Urothelium cell line (cell line): Measurements from ENCODE around the gene VPS37D.

ENCODE experiments used
- DNase-seq: peaks from one replicate; pipeline ENCODE4 v3.0.0; 2011; ENCODE audit warnings: low spot score, mixed read lengths
- FAIRE-seq: peaks from 2 replicates; lab custom pipeline; 2011; peaks lifted over from hg19 to GRCh38; lab: Jason Lieb, UNC

The VPS37D gene

DNA sequence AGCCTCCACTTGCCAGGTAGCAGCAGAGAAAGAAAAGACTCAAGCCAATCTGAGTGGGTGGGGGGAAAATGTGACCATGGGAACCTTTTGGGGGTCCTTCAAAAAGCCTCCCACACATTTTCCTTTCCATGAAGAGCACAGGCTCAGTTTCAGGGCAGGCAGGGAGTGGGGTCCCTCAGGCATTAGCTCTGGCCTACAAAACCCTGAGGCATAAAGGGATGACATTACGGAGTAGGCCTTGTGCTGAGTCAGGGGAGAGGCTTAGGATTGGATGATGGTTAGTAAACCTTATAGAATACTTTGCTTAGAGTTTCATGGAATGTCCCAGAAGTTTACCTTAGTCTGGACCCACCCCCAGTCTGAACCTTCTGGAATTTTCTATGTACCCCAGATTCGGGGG is 12.1 kb downstream of the VPS37D start:
- DNase-seq (no peak), FAIRE-seq (no peak)

DNA sequence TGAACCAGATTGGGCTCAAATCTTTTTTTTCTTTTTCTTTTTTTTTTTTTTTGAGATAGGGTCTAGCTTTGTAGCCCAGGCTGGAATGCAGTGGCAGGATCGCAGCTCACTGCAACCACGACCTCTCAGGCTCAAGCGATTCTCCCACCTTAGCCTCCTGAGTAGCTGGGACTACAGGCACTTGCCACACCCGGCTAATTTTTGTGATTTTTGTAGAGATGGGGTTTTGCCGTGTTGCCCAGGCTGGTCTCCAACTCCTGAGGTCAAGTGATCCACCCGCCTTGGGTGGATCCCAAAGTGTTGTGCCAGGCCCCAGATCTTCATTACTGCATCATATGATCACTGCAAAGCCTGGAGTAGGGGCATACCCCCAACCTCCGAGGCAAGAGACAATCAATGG is 12.9 kb downstream of the VPS37D start:
- no peak for DNase-seq
- FAIRE-seq: no peak

DNA sequence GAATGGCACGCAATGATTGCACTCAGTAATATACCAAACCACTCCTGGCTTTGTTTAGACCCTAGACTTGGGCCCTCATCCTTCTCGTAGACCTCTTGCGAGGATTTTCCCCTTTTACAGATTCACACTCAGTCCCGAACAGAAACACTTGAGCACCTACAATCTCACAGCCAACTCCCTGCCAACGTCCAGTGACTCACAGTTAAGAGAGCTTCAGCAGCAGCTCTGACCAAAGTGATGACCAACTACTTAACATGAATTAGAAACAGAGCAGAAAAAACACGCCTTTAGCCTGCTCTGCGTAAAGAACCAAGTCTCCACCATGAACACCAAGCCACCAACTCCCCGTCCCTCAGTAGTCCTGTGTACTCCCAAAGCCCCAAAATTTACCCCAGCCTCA is 13.4 kb downstream of the VPS37D start:
- DNase-seq (no peak), FAIRE-seq (no peak)

- FAIRE-seq: no peak
- DNase-seq: no peak
Measured at GRCh38 chr7:73682745-73683055, 15.1 kb downstream of the VPS37D start.

DNA sequence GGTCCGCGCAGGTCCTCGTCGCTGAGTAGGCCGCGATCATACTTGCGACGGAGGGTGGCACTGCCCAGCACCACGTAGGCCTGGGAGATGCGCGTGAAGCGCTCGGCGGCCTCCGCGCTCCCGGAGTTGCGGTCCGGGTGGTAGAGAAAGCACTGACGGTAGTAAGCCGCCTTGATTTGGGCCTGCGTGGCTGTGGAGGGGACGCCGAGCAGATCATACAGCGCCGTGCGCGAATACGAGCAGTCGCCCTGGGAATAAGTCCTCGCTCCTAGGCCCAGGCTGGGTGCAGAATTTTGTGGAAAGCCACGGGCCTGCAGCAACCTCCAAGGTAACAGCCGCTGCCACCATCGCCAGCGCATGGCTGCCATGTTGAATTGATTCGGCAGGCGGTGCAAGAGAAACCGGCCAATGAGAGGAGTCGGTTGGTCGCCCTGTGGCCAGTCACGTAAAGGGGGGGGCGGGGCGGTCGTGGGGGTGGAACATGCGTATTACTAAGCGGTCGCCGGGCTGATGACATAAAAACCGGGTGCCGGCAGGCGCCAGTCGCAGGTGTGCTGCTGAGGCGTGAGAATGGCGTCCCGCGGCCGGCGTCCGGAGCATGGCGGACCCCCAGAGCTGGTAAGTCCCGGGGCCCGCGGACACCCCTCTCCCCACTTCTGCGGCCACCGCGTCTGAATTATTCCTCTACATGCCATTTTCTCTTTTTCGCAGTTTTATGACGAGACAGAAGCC is 15.6 kb downstream of the VPS37D start, which contains the start of the genes BUD23 and DNAJC30:
Gene BUD23 (plus strand): TSS at position 542 of the 732 bp plus-strand sequence. CDS start 29 bp downstream, at position 571.
Gene DNAJC30 (minus strand): TSS at position 398 of the 732 bp plus-strand sequence. CDS start 30 bp downstream, at position 368.
- peak; percentile 17 for FAIRE-seq

GRCh38 chr7:73683788-73684693 is 16.4 kb downstream of the VPS37D start:
- no peak for FAIRE-seq
- DNase-seq: no peak

More for the DNA sequence above, 15.6 kb downstream of the VPS37D start, which contains the start of the genes BUD23 and DNAJC30:
- peak; percentile 98 for DNase-seq

DNA sequence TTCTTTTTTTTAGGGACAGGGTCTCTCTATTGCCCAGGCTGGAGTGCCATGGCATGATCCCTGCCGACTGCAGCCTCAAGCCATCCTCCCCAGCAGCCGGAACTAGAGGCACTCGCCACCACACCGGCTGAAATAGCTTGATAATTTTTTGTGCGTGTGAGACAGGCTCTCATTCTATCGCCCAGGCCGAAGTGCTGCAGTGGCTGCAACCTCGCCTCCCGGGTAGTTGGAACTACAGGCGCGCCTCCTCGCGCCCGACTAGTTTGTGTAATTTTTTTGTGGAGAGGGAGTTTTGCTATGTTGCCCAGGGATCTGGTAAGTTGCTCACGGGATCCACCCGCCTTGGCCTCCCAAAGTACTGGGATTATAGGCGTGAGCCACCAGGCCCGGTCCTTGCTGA is 17.7 kb downstream of the VPS37D start:
- FAIRE-seq (no peak), DNase-seq (no peak)

DNA sequence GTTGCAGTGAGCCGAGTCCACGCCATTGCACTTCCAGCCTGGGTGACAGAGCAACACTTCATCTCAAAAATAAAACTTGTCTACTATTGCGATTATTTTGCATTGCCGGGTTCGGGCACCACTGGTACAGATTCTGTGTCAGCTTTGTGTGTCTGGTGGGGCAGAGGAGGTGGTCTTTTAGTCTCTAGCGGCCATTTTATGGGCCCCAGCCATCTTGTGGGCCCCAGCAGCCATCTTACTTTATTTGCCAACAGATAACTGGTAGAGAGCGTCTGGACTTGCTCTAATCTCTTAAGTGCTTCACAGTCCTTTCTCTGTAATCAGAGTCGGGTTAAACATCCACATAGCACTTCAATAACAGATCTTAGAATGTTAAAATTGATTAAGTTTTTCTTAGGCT is 20.7 kb downstream of the VPS37D start:
- DNase-seq (no peak), FAIRE-seq (no peak)

GRCh38 chr7:73690646-73691045 is 23.0 kb downstream of the VPS37D start:
- FAIRE-seq: no peak
- no peak for DNase-seq

- DNase-seq (no peak), FAIRE-seq (no peak)
Measured at GRCh38 chr7:73696372-73696771, 28.7 kb downstream of the VPS37D start.

DNA sequence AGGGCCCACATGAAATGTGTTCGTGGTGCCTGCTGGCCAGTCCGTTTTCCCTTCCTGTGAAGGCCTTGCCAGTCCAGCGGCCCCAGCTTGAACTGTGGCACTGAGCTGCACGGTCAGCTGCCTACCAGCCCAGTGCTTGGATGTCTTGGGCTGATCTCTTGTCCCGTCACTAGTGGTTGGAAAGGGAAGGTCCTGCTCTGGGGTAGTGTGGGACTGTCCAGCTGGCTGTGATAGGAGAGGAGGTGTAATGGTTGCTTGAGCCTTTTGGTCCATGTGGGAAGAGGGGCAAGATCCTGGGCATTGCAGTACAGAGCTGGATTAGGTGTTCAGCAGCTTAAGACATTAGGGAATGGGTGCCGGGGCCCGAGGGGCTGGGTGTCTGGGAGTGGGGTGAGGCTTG is 30.8 kb downstream of the VPS37D start:
- DNase-seq: no peak
- no peak for FAIRE-seq

- DNase-seq: no peak
- FAIRE-seq: no peak
Measured at GRCh38 chr7:73699370-73700068, 31.9 kb downstream of the VPS37D start.

DNA sequence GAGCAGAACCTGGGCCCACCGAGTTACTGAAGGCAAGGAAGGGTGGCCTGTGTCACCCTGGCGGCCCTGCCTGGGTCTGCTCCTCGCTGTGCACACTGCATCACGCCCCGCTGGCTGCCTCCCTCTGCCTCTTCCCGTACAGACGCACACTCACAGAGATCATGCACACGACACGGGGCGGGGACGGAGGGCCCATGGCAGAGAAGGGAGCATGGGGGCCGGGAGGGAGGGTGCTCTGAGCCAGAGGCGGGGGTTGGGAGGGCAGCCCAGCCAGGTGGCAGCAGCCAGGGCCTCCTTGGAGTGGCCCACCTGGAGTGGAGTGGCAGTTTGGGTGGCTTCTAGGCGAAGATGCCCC is 32.4 kb downstream of the VPS37D start:
- FAIRE-seq: no peak
- no peak for DNase-seq

- FAIRE-seq (no peak), DNase-seq (no peak)
Measured at GRCh38 chr7:73700581-73701134, 33.0 kb downstream of the VPS37D start.

DNA sequence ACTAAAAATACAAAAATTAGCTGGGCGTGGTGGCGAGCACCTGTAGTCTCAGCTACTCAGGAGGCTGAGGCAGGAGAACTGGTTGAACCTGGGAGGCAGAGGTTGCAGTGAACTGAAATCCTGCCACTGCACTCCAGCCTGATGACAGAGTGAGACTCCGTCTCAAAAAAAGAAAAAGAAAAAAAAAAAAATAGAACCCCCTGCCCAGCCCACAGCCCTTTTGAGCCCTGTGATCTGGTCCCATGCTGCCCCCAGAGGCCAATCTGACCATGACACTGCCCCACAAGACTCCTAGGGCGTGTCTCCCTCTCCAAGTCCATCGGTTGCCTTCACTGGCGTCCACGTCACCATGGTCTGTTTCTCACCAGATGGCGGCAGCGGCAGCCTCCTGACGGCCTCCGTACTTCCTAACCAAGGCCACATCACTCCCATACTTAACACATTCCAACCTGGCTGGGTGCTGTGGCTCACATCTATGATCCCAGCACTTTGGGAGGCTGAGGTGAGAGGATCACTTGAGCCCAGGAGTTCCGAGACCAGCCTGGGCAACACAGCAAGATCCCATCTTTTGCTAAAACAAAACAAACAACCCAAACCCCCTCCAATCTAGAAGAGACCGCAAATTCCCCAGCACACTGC is 33.8 kb downstream of the VPS37D start:
- FAIRE-seq: no peak
- DNase-seq: peak; percentile 64

DNA sequence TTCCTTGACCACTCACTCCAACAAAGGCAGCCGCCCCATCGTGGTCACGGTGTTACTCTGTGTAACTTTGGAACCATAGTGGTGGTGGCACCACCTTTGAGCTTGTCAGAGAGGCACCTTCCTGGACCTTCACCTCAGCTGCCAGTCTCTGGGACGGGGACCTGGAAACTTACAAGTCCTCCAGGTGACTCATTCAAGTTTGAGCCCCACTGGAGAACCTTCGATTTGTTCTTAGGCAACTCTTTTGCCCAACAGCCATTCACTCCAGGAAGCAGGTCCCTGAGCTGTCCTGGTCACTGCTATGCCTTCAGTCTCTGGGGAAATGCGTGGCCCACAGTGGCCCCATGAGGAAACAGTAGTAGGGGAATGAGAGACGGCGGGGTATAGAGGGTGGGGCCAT is 34.6 kb downstream of the VPS37D start:
- no peak for DNase-seq
- FAIRE-seq: no peak

DNA sequence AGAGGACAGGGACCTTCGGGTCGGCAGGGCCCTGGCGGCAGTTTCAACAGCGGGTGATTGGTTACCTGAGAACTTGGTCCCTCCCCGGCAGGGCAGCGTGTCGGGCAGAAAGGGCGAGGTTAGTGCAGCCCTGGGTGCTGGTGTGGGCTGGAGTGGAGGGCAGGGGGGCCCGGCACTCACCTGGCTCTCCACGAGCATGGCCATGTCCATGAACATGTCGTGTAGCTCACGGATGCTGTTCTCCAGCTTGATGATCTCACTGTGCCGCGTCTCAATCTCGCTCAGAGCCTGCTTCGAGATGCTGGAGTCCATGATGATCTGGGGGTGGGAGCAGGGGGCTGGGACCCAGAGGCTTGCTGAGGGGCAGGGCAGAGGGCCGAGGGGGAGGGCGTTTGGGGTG is 35.0 kb downstream of the VPS37D start:
- FAIRE-seq: no peak
- no peak for DNase-seq

DNA sequence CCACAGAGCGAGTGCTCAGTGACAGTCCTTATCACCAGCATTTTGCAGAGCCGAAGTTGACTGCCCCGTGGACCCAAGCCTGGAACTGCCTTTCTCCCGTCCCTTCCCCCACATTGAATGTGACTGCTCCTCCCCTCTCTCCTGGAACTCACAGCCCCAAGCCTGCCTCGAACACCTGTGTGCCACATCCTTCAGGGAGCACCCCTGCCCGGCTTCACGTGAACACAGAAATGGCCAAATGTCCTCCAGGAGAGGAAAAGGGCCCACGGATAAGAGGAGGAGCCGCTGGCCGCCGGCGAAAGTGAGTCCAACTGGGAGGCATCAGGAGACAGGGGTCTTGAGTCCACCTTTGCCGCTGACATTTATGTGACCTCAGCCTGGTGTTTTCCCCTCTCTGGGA is 35.6 kb downstream of the VPS37D start:
- no peak for DNase-seq
- no peak for FAIRE-seq

DNA sequence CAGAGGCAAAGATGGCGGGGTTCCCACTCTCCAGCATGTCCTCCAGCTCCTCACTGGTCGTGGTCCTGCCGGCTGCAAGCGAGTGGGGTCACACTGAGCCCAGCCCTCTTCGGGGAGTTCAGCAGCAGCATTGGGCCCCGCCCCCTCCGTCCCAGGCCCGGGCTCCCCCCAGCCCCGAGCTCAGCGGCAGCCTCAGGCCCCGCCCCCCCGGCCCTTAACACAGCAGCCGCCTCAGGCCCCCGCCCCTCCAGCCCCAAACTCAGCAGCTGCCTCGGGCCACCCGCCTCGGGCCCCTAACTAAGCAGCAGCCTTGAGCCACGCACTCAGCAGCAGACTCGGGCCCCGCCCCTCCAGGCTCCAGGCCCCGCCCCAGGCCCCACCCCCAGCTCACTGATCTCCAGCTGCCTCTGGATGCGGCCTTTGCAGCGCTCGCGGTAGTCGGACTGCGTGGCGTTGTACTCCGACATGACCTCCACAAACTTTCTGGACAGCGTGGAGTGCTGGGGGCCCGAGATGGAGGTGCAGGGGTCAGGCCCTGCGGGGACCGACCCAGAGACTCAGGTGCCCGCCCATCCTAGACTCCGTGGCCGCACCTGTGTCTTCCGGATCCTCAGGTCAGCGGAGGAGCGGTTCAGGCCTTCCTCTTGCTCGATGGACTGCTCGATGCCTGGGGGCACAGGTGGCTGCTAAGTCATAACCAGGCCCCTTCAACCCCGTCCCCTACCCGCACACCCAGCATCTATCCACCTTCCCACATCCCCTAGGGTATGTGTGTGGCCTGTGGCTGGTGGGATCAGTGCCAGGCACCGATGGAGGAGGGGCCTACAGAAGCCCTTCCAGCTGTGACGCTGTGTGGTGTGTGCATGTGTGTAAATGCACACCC is 36.4 kb downstream of the VPS37D start:
- FAIRE-seq: no peak
- no peak for DNase-seq
